ENCODE measurements around the gene NISCH.

NISCH gene

GRCh38 chr3:52440671-52441070 is 14.7 kb upstream of the NISCH start (continued):
- TF ChIP-seq CREB5 (CRISPR knock-in tag; IDR thresholded peaks at IDR 0.05; ENCODE audit: low read depth), result no peak
- no peak for TF ChIP-seq SNAI2 (CRISPR knock-in tag; IDR thresholded peaks at IDR 0.05)
- no peak for TF ChIP-seq CSDC2 (CRISPR knock-in tag; IDR thresholded peaks at IDR 0.05)
- TF ChIP-seq PPARA (CRISPR knock-in tag; IDR thresholded peaks at IDR 0.05; ENCODE audit: borderline replicate concordance), result no peak
- TF ChIP-seq ZFP30 (CRISPR knock-in tag; IDR thresholded peaks at IDR 0.05), result no peak
- no peak for TF ChIP-seq ZC3H10 (CRISPR knock-in tag; IDR thresholded peaks at IDR 0.05)

GRCh38 chr3:52441091-52441771 is 14.2 kb upstream of the NISCH start:
- TF ChIP-seq POU6F1 (CRISPR knock-in tag; IDR thresholded peaks at IDR 0.05; ENCODE audit: borderline replicate concordance, low read depth), result no peak
- TF ChIP-seq RARB (CRISPR knock-in tag; IDR thresholded peaks at IDR 0.05), result no peak
- TF ChIP-seq OSR1 (CRISPR knock-in tag; IDR thresholded peaks at IDR 0.05), result no peak
- no peak for TF ChIP-seq TOX (CRISPR knock-in tag; IDR thresholded peaks at IDR 0.05; ENCODE audit: borderline replicate concordance)
- no peak for TF ChIP-seq ZFP3 (CRISPR knock-in tag; IDR thresholded peaks at IDR 0.05)
- no peak for TF ChIP-seq SNAI2 (CRISPR knock-in tag; IDR thresholded peaks at IDR 0.05)
- no peak for TF ChIP-seq ZNF565 (CRISPR knock-in tag; conservative IDR thresholded peaks at IDR 0.05; ENCODE audit: low read depth)
- no peak for TF ChIP-seq BACH2 (CRISPR knock-in tag; IDR thresholded peaks at IDR 0.05; ENCODE audit: borderline replicate concordance)
- TF ChIP-seq ZNF8 (CRISPR knock-in tag; IDR thresholded peaks at IDR 0.05), result no peak
- TF ChIP-seq ZC3H10 (CRISPR knock-in tag; IDR thresholded peaks at IDR 0.05), result no peak
- no peak for TF ChIP-seq ARNTL (CRISPR knock-in tag; IDR thresholded peaks at IDR 0.05; ENCODE audit: borderline replicate concordance, low read depth)
- no peak for TF ChIP-seq ISL1 (CRISPR knock-in tag; IDR thresholded peaks at IDR 0.05)
- no peak for TF ChIP-seq CSDC2 (CRISPR knock-in tag; IDR thresholded peaks at IDR 0.05)
- TF ChIP-seq ZFP30 (CRISPR knock-in tag; IDR thresholded peaks at IDR 0.05), result no peak
- no peak for TF ChIP-seq ZNF70 (CRISPR knock-in tag; IDR thresholded peaks at IDR 0.05)
- TF ChIP-seq, protein P1, sequence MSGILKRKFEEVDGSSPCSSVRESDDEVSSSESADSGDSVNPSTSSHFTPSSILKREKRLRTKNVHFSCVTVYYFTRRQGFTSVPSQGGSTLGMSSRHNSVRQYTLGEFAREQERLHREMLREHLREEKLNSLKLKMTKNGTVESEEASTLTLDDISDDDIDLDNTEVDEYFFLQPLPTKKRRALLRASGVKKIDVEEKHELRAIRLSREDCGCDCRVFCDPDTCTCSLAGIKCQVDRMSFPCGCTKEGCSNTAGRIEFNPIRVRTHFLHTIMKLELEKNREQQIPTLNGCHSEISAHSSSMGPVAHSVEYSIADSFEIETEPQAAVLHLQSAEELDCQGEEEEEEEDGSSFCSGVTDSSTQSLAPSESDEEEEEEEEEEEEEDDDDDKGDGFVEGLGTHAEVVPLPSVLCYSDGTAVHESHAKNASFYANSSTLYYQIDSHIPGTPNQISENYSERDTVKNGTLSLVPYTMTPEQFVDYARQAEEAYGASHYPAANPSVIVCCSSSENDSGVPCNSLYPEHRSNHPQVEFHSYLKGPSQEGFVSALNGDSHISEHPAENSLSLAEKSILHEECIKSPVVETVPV (CRISPR knock-in tag; IDR thresholded peaks at IDR 0.05), result no peak
- no peak for TF ChIP-seq GLIS3 (CRISPR knock-in tag; IDR thresholded peaks at IDR 0.05)
- TF ChIP-seq TCF4 (CRISPR knock-in tag; IDR thresholded peaks at IDR 0.05; ENCODE audit: borderline replicate concordance), result no peak
- no peak for TF ChIP-seq CREB5 (CRISPR knock-in tag; IDR thresholded peaks at IDR 0.05; ENCODE audit: low read depth)
- TF ChIP-seq PPARA (CRISPR knock-in tag; IDR thresholded peaks at IDR 0.05; ENCODE audit: borderline replicate concordance), result no peak

GRCh38 chr3:52441772-52442332 is 13.6 kb upstream of the NISCH start:
- TF ChIP-seq GLIS3 (CRISPR knock-in tag; IDR thresholded peaks at IDR 0.05) (no peak), ZFP30 (CRISPR knock-in tag; IDR thresholded peaks at IDR 0.05) (no peak), ZFP3 (CRISPR knock-in tag; IDR thresholded peaks at IDR 0.05) (no peak), ZNF8 (CRISPR knock-in tag; IDR thresholded peaks at IDR 0.05) (no peak), TCF4 (CRISPR knock-in tag; IDR thresholded peaks at IDR 0.05; ENCODE audit: borderline replicate concordance) (no peak), SNAI2 (CRISPR knock-in tag; IDR thresholded peaks at IDR 0.05) (no peak), CREB5 (CRISPR knock-in tag; IDR thresholded peaks at IDR 0.05; ENCODE audit: low read depth) (no peak), RARB (CRISPR knock-in tag; IDR thresholded peaks at IDR 0.05) (no peak), ESRRG (CRISPR knock-in tag; IDR thresholded peaks at IDR 0.05) (no peak), ZC3H10 (CRISPR knock-in tag; IDR thresholded peaks at IDR 0.05) (no peak), ZNF565 (CRISPR knock-in tag; conservative IDR thresholded peaks at IDR 0.05; ENCODE audit: low read depth) (no peak)
- TF ChIP-seq, protein P2, sequence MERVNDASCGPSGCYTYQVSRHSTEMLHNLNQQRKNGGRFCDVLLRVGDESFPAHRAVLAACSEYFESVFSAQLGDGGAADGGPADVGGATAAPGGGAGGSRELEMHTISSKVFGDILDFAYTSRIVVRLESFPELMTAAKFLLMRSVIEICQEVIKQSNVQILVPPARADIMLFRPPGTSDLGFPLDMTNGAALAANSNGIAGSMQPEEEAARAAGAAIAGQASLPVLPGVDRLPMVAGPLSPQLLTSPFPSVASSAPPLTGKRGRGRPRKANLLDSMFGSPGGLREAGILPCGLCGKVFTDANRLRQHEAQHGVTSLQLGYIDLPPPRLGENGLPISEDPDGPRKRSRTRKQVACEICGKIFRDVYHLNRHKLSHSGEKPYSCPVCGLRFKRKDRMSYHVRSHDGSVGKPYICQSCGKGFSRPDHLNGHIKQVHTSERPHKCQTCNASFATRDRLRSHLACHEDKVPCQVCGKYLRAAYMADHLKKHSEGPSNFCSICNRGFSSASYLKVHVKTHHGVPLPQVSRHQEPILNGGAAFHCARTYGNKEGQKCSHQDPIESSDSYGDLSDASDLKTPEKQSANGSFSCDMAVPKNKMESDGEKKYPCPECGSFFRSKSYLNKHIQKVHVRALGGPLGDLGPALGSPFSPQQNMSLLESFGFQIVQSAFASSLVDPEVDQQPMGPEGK (CRISPR knock-in tag; IDR thresholded peaks at IDR 0.05; ENCODE audit: borderline replicate concordance), result no peak
- no peak for ATAC-seq

More at GRCh38 chr3:52441091-52441771, 14.2 kb upstream of the NISCH start:
- ATAC-seq, result no peak

Measured in SK-N-SH treated with all-trans-retinoic acid at 6 μM for 48 hours (cell line).